ENCODE measurements around the gene CHRD. TPM values are rescaled to one million over a fixed set of nuclear protein-coding genes. Genes with fewer than 3 reads are reported as not detected.

The CHRD gene
- total and polyA plus RNA-seq, 7 donors = 0.23 to 16.3 (median 5.7) TPM

DNA sequence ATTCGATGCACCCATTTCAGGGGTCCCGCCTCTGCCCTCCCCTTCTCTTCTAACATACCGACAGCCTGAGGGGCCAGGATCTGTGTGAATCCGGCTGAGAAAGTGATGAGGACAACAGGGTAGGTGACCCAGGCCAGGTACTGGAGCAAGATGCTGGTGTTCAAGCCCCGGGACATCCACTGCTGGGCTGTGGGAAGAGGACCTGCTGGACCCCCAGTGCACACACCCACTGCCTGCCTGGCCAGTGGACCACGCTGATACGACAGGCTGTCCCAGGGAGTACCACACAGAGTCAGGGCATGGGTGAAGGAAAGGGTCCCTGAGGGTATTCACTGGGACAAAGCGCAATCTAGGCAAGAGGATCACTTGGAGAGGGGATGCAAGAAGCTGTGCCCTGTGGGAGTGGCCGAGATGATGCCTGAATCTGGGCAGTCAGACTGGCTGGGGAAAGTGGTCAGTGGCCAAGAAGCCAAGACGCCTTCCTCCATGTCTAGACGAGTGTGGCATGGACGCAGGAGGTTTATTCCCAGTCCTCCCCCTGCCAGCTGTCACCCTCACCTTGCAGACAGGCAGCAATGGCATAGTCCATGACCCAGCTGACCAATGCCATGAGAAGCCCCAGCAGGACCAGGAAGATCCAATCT is 21.6 kb upstream of the CHRD start:
- TF ChIP-seq POLR2AphosphoS5 (IDR thresholded peaks at IDR 0.05) = no peak
- TF ChIP-seq POLR2A (IDR thresholded peaks at IDR 0.05) = no peak
- TF ChIP-seq, protein P1, sequence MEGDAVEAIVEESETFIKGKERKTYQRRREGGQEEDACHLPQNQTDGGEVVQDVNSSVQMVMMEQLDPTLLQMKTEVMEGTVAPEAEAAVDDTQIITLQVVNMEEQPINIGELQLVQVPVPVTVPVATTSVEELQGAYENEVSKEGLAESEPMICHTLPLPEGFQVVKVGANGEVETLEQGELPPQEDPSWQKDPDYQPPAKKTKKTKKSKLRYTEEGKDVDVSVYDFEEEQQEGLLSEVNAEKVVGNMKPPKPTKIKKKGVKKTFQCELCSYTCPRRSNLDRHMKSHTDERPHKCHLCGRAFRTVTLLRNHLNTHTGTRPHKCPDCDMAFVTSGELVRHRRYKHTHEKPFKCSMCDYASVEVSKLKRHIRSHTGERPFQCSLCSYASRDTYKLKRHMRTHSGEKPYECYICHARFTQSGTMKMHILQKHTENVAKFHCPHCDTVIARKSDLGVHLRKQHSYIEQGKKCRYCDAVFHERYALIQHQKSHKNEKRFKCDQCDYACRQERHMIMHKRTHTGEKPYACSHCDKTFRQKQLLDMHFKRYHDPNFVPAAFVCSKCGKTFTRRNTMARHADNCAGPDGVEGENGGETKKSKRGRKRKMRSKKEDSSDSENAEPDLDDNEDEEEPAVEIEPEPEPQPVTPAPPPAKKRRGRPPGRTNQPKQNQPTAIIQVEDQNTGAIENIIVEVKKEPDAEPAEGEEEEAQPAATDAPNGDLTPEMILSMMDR (IDR thresholded peaks at IDR 0.05) = no peak
- TF ChIP-seq EP300 (IDR thresholded peaks at IDR 0.05) = no peak
- intact Hi-C loops (cut with DNase I) = no loop called here

GRCh38 chr3:184358921-184359350 is 20.9 kb upstream of the CHRD start:
- intact Hi-C loops (cut with DNase I) = no loop called here

More for the DNA sequence above, 21.6 kb upstream of the CHRD start:
- H3K4me3 ChIP-seq = no peak overlapping the region
- no peak overlapping the region for H3K27ac ChIP-seq
- no peaks in the 10 kb centered on the region for H3K27me3 ChIP-seq
- DNase-seq = no peak
- WGBS, 2 donors = 92 to 95% methylated on average over 12 of the region's 12 CpGs
- H3K36me3 ChIP-seq = peaks cover 0 to 31% (median 4%) of the 10 kb centered on the region in 4 donors
- H3K4me1 ChIP-seq = peaks cover 0 to 31% (median 22%) of the 10 kb centered on the region in 4 donors
- H3K9me3 ChIP-seq = no peaks in the 10 kb centered on the region

GRCh38 chr3:184359610-184360009 is 20.2 kb upstream of the CHRD start:
- H3K27ac ChIP-seq = no peak overlapping the region
- 58 to 79% methylated on average over 9 of the region's 9 CpGs for WGBS, 2 donors
- intact Hi-C loops (cut with DNase I) = loop anchor here (10.0 kb wide), 1 partner anchor 415 kb away; no protein-coding TSS in a partner anchor
- H3K36me3 ChIP-seq = peaks cover 0 to 31% (median 4%) of the 10 kb centered on the region in 4 donors
- H3K9me3 ChIP-seq = no peaks in the 10 kb centered on the region
- no peak for DNase-seq
- H3K27me3 ChIP-seq = no peaks in the 10 kb centered on the region
- TF ChIP-seq EP300 (IDR thresholded peaks at IDR 0.05) = no peak
- no peak for TF ChIP-seq POLR2A (IDR thresholded peaks at IDR 0.05)
- TF ChIP-seq, protein P1 (IDR thresholded peaks at IDR 0.05) = no peak
- peaks cover 0 to 37% (median 31%) of the 10 kb centered on the region in 4 donors for H3K4me1 ChIP-seq
- no peak overlapping the region for H3K4me3 ChIP-seq

More at GRCh38 chr3:184358921-184359350, 20.9 kb upstream of the CHRD start:
- Histone ChIP-seq H3K27ac (no peak overlapping the region), H3K4me1 (peaks cover 0 to 38% (median 27%) of the 10 kb centered on the region in 4 donors), H3K4me3 (no peak overlapping the region), H3K27me3 (no peaks in the 10 kb centered on the region), H3K9me3 (no peaks in the 10 kb centered on the region), H3K36me3 (peaks cover 0 to 31% (median 4%) of the 10 kb centered on the region in 4 donors)
- TF ChIP-seq, protein P1 (IDR thresholded peaks at IDR 0.05) = no peak
- TF ChIP-seq POLR2AphosphoS5 (IDR thresholded peaks at IDR 0.05) (no peak), EP300 (IDR thresholded peaks at IDR 0.05) (no peak), POLR2A (IDR thresholded peaks at IDR 0.05) (no peak)
- no peak for DNase-seq
- 83% methylated on average over 14 of the region's 14 CpGs for WGBS, 2 donors

- H3K36me3 ChIP-seq = peaks cover 0 to 31% (median 6%) of the 10 kb centered on the region in 4 donors
- no peaks in the 10 kb centered on the region for H3K27me3 ChIP-seq
- peak overlapping the region in 3 of 4 donors; percentile 63 to 94 (median 92) for H3K4me3 ChIP-seq
- peaks cover 0 to 37% (median 34%) of the 10 kb centered on the region in 4 donors for H3K4me1 ChIP-seq
- no peak for DNase-seq
- intact Hi-C loops (cut with DNase I) = loop anchor here (10.0 kb wide), 1 partner anchor 415 kb away; no protein-coding TSS in a partner anchor
- no peaks in the 10 kb centered on the region for H3K9me3 ChIP-seq
- WGBS, 2 donors = 51 to 74% methylated on average over 12 of the region's 12 CpGs
- H3K27ac ChIP-seq = peak overlapping the region; percentile 93 to 99 (median 98)
- TF ChIP-seq EP300 (IDR thresholded peaks at IDR 0.05) (no peak), POLR2A (IDR thresholded peaks at IDR 0.05) (no peak), POLR2AphosphoS5 (IDR thresholded peaks at IDR 0.05) (no peak)
- TF ChIP-seq, protein P1 (IDR thresholded peaks at IDR 0.05) = no peak
Measured at GRCh38 chr3:184360070-184360928, 19.6 kb upstream of the CHRD start.
